Neuronal stem cell (in vitro differentiated cells): ENCODE data around the gene ASXL2.

Source experiments
- DNase-seq: peaks from one replicate; pipeline ENCODE4 v3.0.0-alpha.2; 2013; ENCODE audit warnings: low spot score
- H2AFZ ChIP-seq: one replicate; pipeline ENCODE4 v1.6.1; 2013; ENCODE audit warnings: mild to moderate bottlenecking, low read length, inconsistent platforms
- H2AK5ac ChIP-seq: 2 replicates; pipeline ENCODE4 v1.6.1; 2013; ENCODE audit warnings: low read depth, mild to moderate bottlenecking, inconsistent platforms, low read length, moderate library complexity, mixed read lengths
- H2BK120ac ChIP-seq: 2 replicates; pipeline ENCODE4 v1.6.1; 2013; ENCODE audit warnings: low read depth, mild to moderate bottlenecking, inconsistent platforms, low read length, moderate library complexity, mixed read lengths
- H2BK12ac ChIP-seq: one replicate; pipeline ENCODE4 v1.6.1; 2013; ENCODE audit warnings: low read length, inconsistent platforms
- H2BK15ac ChIP-seq: 2 replicates; pipeline ENCODE4 v1.6.1; 2013; ENCODE audit warnings: mild to moderate bottlenecking, low read length, inconsistent platforms, mixed read lengths
- H2BK5ac ChIP-seq: one replicate; pipeline ENCODE4 v1.6.1; 2013; ENCODE audit warnings: inconsistent platforms, mild to moderate bottlenecking, low read length, moderate library complexity
- H3K14ac ChIP-seq: one replicate; pipeline ENCODE4 v1.6.1; 2013; ENCODE audit warnings: low read length, inconsistent platforms
- H3K18ac ChIP-seq: 2 replicates; pipeline ENCODE4 v1.6.1; 2013; ENCODE audit warnings: low read length, inconsistent platforms
- H3K23ac ChIP-seq: 2 replicates; pipeline ENCODE4 v1.6.1; 2013; ENCODE audit warnings: low read depth, mild to moderate bottlenecking, mixed read lengths, low read length, inconsistent platforms; ENCODE audit not compliant: poor library complexity
- H3K27ac ChIP-seq: replicated peaks from 3 replicates; pipeline ENCODE4 v1.5.1; 2013; ENCODE audit warnings: low read length, inconsistent platforms
- H3K27me3 ChIP-seq, 3 experiments: 2 replicates each; pipeline ENCODE4 v1.6.1; 2013; ENCODE audit warnings: low read length in 3 of 3, mild to moderate bottlenecking in 2 of 3, inconsistent platforms in 1 of 3, low read depth in 1 of 3, mixed read lengths in 1 of 3, moderate library complexity in 1 of 3; ENCODE audit not compliant: control insufficient read depth in 3 of 3, insufficient read depth in 3 of 3
- H3K36me3 ChIP-seq, 2 donors: replicated peaks in 1 of 2; 2 replicates each; pipeline ENCODE4 v1.6.1; 2013; ENCODE audit warnings: low read length in 2 of 2; ENCODE audit not compliant: control insufficient read depth in 2 of 2, insufficient read depth in 2 of 2
- H3K4ac ChIP-seq: 2 replicates; pipeline ENCODE4 v1.6.1; 2013; ENCODE audit warnings: inconsistent platforms, mild to moderate bottlenecking, low read length, moderate library complexity
- H3K4me1 ChIP-seq, 2 donors: 1 replicate in 1 of 2; 2 replicates in 1 of 2; pipeline ENCODE4 v1.6.1; 2013; ENCODE audit warnings: low read length in 2 of 2, low read depth in 1 of 2; ENCODE audit not compliant: control insufficient read depth in 2 of 2, insufficient read depth in 1 of 2
- H3K4me2 ChIP-seq: one replicate; pipeline ENCODE4 v1.6.1; 2013; ENCODE audit warnings: mild to moderate bottlenecking, low read length, inconsistent platforms; ENCODE audit not compliant: insufficient read depth, poor library complexity, severe bottlenecking
- H3K4me3 ChIP-seq, 2 donors: 2 replicates each; pipeline ENCODE4 v1.5.1; 2013; ENCODE audit warnings: low read length in 2 of 2, mild to moderate bottlenecking in 2 of 2, inconsistent platforms in 1 of 2, moderate library complexity in 1 of 2
- H3K79me1 ChIP-seq: one replicate; pipeline ENCODE4 v1.6.1; 2013; ENCODE audit warnings: low read depth, mild to moderate bottlenecking, inconsistent platforms, low read length, moderate library complexity
- H3K9ac ChIP-seq: one replicate; pipeline ENCODE4 v1.6.1; 2013; ENCODE audit warnings: mild to moderate bottlenecking, low read depth, low read length, inconsistent platforms; ENCODE audit not compliant: poor library complexity
- H3K9me3 ChIP-seq, 2 donors: replicated peaks in 1 of 2; 2 replicates each; pipeline versions ENCODE3 to v1.6.1; 2013; ENCODE audit warnings: low read length in 2 of 2, mild to moderate bottlenecking in 2 of 2, inconsistent platforms in 1 of 2, low read depth in 1 of 2, mixed read lengths in 1 of 2, moderate library complexity in 1 of 2; ENCODE audit not compliant: control insufficient read depth in 2 of 2, insufficient read depth in 1 of 2
- H4K8ac ChIP-seq: one replicate; pipeline ENCODE4 v1.6.1; 2013; ENCODE audit warnings: low read depth, mild to moderate bottlenecking, inconsistent platforms, low read length, moderate library complexity
- H4K91ac ChIP-seq: one replicate; pipeline ENCODE4 v1.6.1; 2013; ENCODE audit warnings: low read length, low read depth, mild to moderate bottlenecking, inconsistent platforms; ENCODE audit not compliant: poor library complexity
- WGBS, 2 donors: extraction: QIAGEN DNeasy Blood & Tissue Kit; methylation state at CpG; one replicate each; pipeline ENCODE4 v1.1.7; 2013; ENCODE audit warnings: missing lambda C conversion rate in 2 of 2, mixed read lengths in 1 of 2; ENCODE audit not compliant: insufficient read length in 2 of 2, insufficient replicate concordance in 1 of 2; ENCODE audit errors: extremely low coverage in 2 of 2; 5-methylcytosine and 5-hydroxymethylcytosine counted together

Gene ASXL2

DNA sequence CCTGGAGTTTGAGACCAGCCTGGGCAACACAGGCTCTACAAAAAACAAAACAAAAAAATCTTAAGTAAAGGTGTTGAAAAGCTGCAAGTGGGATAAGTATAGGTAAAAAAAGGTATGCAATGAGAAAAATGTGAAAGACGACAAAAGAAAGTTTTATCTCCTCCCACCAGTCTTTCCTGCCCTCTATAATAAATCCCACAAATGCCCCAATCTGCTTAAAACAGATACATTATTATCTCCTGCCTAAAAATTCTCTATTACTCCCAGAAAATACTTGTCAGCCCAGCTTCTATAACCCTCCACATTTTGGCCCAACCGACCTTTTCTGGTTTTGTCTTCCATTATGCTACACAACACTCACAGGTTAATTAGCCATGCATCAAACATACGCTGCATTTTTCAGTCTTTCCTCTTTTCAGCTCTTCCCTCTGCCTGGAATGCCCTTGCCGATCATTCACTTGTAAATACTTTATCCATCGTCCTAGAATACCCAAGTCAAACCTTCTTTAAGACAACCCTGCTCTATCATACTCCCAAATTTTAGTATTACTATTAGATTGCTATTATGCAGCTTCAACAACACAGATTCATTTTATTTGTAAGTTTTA, 10.8 kb downstream of the ASXL2 start:
- Histone ChIP-seq H3K14ac (no peak overlapping the region), H2AK5ac (no peak overlapping the region), H4K91ac (no peak overlapping the region), H3K23ac (no peak overlapping the region), H3K4me3 (no peak overlapping the region), H3K36me3 (peaks cover 0 to 15% of the 10 kb centered on the region in 2 donors), H3K4ac (no peak overlapping the region), H3K27ac (no peak overlapping the region), H3K9ac (no peak overlapping the region), H3K4me2 (no peak overlapping the region), H3K4me1 (no peaks in the 10 kb centered on the region), H3K9me3 (no peaks in the 10 kb centered on the region), H2BK120ac (no peak overlapping the region), H2AFZ (no peak overlapping the region), H2BK15ac (no peak overlapping the region), H4K8ac (no peak overlapping the region), H3K27me3 (no peaks in the 10 kb centered on the region), H3K79me1 (peaks cover 1% of the 10 kb centered on the region), H2BK5ac (no peak overlapping the region), H2BK12ac (no peak overlapping the region), H3K18ac (no peak overlapping the region)
- DNase-seq: no peak
- WGBS, 2 donors: no CpG with 5 or more reads among the region's 5 CpGs

DNA sequence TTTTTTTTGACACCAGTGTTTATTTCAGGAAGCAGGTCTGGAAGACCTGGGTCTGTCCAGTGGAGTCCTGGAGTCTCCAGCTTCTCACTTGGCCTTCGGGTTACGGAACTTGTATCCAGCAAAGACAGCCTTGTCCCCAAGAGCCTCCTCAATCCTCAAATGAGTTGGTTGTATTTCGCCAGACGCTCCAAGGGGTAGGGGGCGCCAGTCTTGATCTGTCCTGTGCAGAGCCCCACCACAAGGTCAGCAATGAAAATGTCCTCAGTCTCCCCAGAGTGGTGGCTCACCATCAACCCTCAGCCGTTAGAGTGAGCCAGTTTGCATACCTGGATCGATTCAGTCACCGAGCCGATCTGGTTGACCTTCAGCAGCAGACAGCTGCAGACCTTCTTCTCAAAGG, 21.9 kb downstream of the ASXL2 start:
- H2BK120ac ChIP-seq: no peak overlapping the region
- no peak overlapping the region for H2BK15ac ChIP-seq
- no peak overlapping the region for H4K91ac ChIP-seq
- H3K4me1 ChIP-seq: no peaks in the 10 kb centered on the region
- no peak overlapping the region for H3K4me2 ChIP-seq
- no peaks in the 10 kb centered on the region for H3K27me3 ChIP-seq
- H2BK5ac ChIP-seq: no peak overlapping the region
- no peak overlapping the region for H3K27ac ChIP-seq
- no peak overlapping the region for H3K9ac ChIP-seq
- H3K23ac ChIP-seq: no peak overlapping the region
- no peak overlapping the region for H2AK5ac ChIP-seq
- no CpG with 5 or more reads among the region's 9 CpGs for whole genome bisulfite sequencing, 2 donors
- H3K79me1 ChIP-seq: peaks cover 2% of the 10 kb centered on the region
- H3K9me3 ChIP-seq: no peaks in the 10 kb centered on the region
- H4K8ac ChIP-seq: no peak overlapping the region
- H3K18ac ChIP-seq: peak overlapping the region; percentile 27
- H3K14ac ChIP-seq: no peak overlapping the region
- H3K4ac ChIP-seq: no peak overlapping the region
- no peak for DNase-seq
- H3K4me3 ChIP-seq: no peak overlapping the region
- peaks cover 0 to 6% of the 10 kb centered on the region in 2 donors for H3K36me3 ChIP-seq
- no peak overlapping the region for H2AFZ ChIP-seq
- no peak overlapping the region for H2BK12ac ChIP-seq

DNA sequence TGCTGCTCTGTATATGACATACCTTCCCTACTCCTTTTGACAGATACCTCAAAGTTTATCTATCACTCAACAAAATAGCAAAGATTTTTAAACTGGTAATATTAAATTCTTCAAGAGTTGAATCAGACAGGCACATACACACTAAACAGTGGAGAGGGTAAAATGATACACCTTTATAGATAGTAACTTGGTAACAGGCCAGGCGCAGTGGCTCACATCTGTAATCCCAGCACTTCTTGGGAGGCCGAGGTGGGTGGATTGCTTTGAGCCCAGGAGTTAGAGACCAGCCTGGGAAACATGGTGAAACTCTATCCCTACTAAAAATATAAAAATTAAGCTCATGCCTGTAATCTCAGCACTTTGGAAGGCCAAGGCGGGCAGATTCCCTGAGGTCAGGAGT, 23.2 kb downstream of the ASXL2 start:
- Histone ChIP-seq H2BK120ac (no peak overlapping the region), H3K4me2 (no peak overlapping the region), H4K91ac (no peak overlapping the region), H3K23ac (no peak overlapping the region), H3K27me3 (no peaks in the 10 kb centered on the region), H2AK5ac (no peak overlapping the region), H3K27ac (no peak overlapping the region), H3K14ac (no peak overlapping the region), H3K79me1 (peaks cover 2% of the 10 kb centered on the region), H2BK15ac (no peak overlapping the region), H3K4ac (no peak overlapping the region), H2BK5ac (no peak overlapping the region), H3K4me1 (no peaks in the 10 kb centered on the region), H2AFZ (no peak overlapping the region), H3K18ac (no peak overlapping the region), H3K36me3 (peaks cover 0 to 6% of the 10 kb centered on the region in 2 donors), H3K4me3 (no peak overlapping the region), H2BK12ac (no peak overlapping the region), H3K9ac (no peak overlapping the region), H3K9me3 (no peaks in the 10 kb centered on the region), H4K8ac (no peak overlapping the region)
- DNase-seq: no peak
- WGBS, 2 donors: no CpG with 5 or more reads among the region's 3 CpGs

DNA sequence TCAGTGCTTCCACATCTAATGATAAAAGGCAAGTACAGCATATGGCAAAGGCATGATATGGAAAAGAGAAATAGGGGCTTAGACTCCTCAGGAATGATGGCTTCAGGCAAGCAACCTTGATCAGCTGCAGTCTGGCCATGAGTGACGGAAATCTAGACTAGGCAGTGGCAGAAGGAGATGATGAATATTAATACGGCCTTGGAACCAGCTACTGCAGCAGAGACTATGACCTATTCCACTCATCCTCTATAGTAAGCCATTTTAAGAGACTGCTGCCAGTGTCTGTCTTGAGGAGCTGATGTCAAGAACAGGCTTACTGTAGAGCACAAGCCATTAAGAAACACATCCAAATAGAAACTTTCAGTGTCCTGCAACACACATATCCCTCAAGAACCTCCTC, 23.7 kb downstream of the ASXL2 start:
- Histone ChIP-seq H3K4me1 (no peaks in the 10 kb centered on the region), H2BK15ac (no peak overlapping the region), H3K9ac (no peak overlapping the region), H3K4me3 (no peak overlapping the region), H2AK5ac (no peak overlapping the region), H2BK5ac (no peak overlapping the region), H3K23ac (no peak overlapping the region), H3K36me3 (peaks cover 0 to 6% of the 10 kb centered on the region in 2 donors), H3K18ac (no peak overlapping the region), H4K91ac (no peak overlapping the region), H2BK120ac (no peak overlapping the region), H3K4ac (no peak overlapping the region), H3K27ac (no peak overlapping the region), H3K14ac (no peak overlapping the region), H4K8ac (no peak overlapping the region), H2BK12ac (no peak overlapping the region), H3K9me3 (no peaks in the 10 kb centered on the region), H2AFZ (no peak overlapping the region), H3K79me1 (peaks cover 2% of the 10 kb centered on the region), H3K27me3 (no peaks in the 10 kb centered on the region), H3K4me2 (no peak overlapping the region)
- DNase-seq: no peak
- WGBS, 2 donors: no CpG with 5 or more reads among the region's 2 CpGs
